BJ (cell line): ENCODE measurements around the gene KIFAP3. TPM values are rescaled to one million over a fixed set of nuclear protein-coding genes. Genes with fewer than 3 reads are reported as not detected.

ENCODE experiments used
- CTCF ChIA-PET: fragments of 350-600 bp; formaldehyde crosslinking; extraction: SDS; loops from one replicate; lab custom pipeline; 2021; ENCODE audit warnings: antibody characterized with exemption, inconsistent platforms; lab: Yijun Ruan, JAX
- POLR2A ChIA-PET: fragments of 300-600 bp; sonication (Branson Sonifier 250); formaldehyde crosslinking; extraction: SDS; loops from one replicate; lab custom pipeline; 2021; ENCODE audit warnings: antibody characterized with exemption; lab: Charles Lee
- DNase-seq: peaks from one replicate; pipeline ENCODE4 v3.0.0-alpha.2; 2011; ENCODE audit warnings: low read depth
- H3K27me3 ChIP-seq: 2 replicates; pipeline ENCODE4 v1.6.0; 2011; ENCODE audit warnings: low read length; ENCODE audit not compliant: control insufficient read depth, insufficient read depth
- H3K36me3 ChIP-seq: 2 replicates; pipeline ENCODE4 v1.5.1; 2011; ENCODE audit warnings: low read length; ENCODE audit not compliant: control insufficient read depth, insufficient read depth
- H3K4me3 ChIP-seq: 2 replicates; pipeline ENCODE4 v1.5.1; 2011; ENCODE audit warnings: low read depth, mild to moderate bottlenecking, control low read depth, low read length
- polyA plus RNA-seq: library from polyadenylated mRNA; depleted of rRNA; stranded (reverse); fragments of >200 nt; gene quantifications from 2 replicates; pipeline ENCODE4 v1.2.3, GENCODE V29; 2011
- TF ChIP-seq, protein P1 (sequence below): IDR thresholded peaks from 2 replicates; pipeline ENCODE4 v1.5.1; 2011; ENCODE audit warnings: low read depth, mild to moderate bottlenecking, control low read depth, inconsistent platforms, low read length, moderate library complexity; ENCODE audit not compliant: insufficient read depth

Gene KIFAP3
- polyA plus RNA-seq, 1 experiment = 6.1 TPM

- ChIA-PET POLR2A (no interaction called here), CTCF (interaction anchor here (0.7 to 3.0 kb wide), 3 partner anchors 12 to 1800 kb away, joined by 3 to 10 read pairs (median 3); no protein-coding TSS in a partner anchor)
- TF ChIP-seq, protein P1, sequence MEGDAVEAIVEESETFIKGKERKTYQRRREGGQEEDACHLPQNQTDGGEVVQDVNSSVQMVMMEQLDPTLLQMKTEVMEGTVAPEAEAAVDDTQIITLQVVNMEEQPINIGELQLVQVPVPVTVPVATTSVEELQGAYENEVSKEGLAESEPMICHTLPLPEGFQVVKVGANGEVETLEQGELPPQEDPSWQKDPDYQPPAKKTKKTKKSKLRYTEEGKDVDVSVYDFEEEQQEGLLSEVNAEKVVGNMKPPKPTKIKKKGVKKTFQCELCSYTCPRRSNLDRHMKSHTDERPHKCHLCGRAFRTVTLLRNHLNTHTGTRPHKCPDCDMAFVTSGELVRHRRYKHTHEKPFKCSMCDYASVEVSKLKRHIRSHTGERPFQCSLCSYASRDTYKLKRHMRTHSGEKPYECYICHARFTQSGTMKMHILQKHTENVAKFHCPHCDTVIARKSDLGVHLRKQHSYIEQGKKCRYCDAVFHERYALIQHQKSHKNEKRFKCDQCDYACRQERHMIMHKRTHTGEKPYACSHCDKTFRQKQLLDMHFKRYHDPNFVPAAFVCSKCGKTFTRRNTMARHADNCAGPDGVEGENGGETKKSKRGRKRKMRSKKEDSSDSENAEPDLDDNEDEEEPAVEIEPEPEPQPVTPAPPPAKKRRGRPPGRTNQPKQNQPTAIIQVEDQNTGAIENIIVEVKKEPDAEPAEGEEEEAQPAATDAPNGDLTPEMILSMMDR = no peak
- no peak overlapping the region for H3K4me3 ChIP-seq
- no peak for DNase-seq
- no peaks in the 10 kb centered on the region for H3K27me3 ChIP-seq
- no peaks in the 10 kb centered on the region for H3K36me3 ChIP-seq
These were observed 159.3 kb downstream of the KIFAP3 start for GRCh38 chr1:169915150-169915549.

GRCh38 chr1:169914531-169914930 lies 160.0 kb downstream of the KIFAP3 start:
- TF ChIP-seq, protein P1 = no peak
- Histone ChIP-seq H3K4me3 (no peak overlapping the region), H3K36me3 (no peaks in the 10 kb centered on the region), H3K27me3 (no peaks in the 10 kb centered on the region)
- ChIA-PET CTCF (interaction anchor here (0.7 kb wide), 1 partner anchor 86 kb away, joined by 3 read pairs; no protein-coding TSS in a partner anchor), POLR2A (no interaction called here)
- DNase-seq = no peak

GRCh38 chr1:169909499-169909898 lies 165.0 kb downstream of the KIFAP3 start:
- H3K27me3 ChIP-seq = no peaks in the 10 kb centered on the region
- POLR2A ChIA-PET = no interaction called here
- H3K4me3 ChIP-seq = no peak overlapping the region
- CTCF ChIA-PET = no interaction called here
- H3K36me3 ChIP-seq = no peaks in the 10 kb centered on the region
- TF ChIP-seq, protein P1 = no peak
- no peak for DNase-seq

DNA sequence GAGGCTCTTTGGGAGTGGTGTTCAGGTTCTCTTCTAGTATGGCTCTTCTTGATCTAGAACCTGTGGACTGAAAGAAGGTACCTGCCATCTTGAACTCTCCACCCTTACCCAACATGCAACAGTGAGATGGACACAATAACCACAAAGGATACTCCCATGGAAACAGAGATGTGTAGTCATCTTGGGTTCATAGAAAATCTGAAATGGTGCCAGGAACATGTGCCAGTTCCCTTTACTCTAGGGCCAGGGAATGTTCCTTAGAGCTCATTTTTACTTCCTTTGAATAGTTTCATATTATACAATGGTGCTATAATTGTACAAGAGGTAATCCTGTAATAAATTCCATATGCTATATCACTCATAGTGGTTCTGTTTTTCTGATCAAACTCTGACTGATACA lies 167.6 kb downstream of the KIFAP3 start:
- ChIA-PET CTCF (interaction anchor here (1.2 kb wide), 1 partner anchor 13 kb away, joined by 3 read pairs; the partner anchor contains the start of gene SCYL3), POLR2A (no interaction called here)
- no peaks in the 10 kb centered on the region for H3K27me3 ChIP-seq
- no peak for DNase-seq
- H3K4me3 ChIP-seq = no peak overlapping the region
- TF ChIP-seq, protein P1 = no peak
- no peaks in the 10 kb centered on the region for H3K36me3 ChIP-seq

GRCh38 chr1:169904834-169905233 lies 169.7 kb downstream of the KIFAP3 start:
- H3K4me3 ChIP-seq = no peak overlapping the region
- H3K27me3 ChIP-seq = peaks cover 2% of the 10 kb centered on the region
- no peaks in the 10 kb centered on the region for H3K36me3 ChIP-seq
- CTCF ChIA-PET = no interaction called here
- no peak for DNase-seq
- TF ChIP-seq, protein P1 = no peak
- POLR2A ChIA-PET = no interaction called here
